GM12864 (cell line): ENCODE results near the gene DOP1B.
"Not testable (repeated sequence)": the region's sequence is repeated elsewhere in the genome, so short reads cannot be mapped to it uniquely, and the experiment has no call there.

Experiments used
- DNase-seq: peaks from one replicate; pipeline ENCODE4 v3.0.0-alpha.2; 2011; ENCODE audit warnings: low read depth
- H3K4me3 ChIP-seq: 2 replicates; pipeline ENCODE4 v1.5.1; 2011; ENCODE audit warnings: mild to moderate bottlenecking, low read depth, low read length, control low read depth
- TF ChIP-seq, protein P1 (sequence below): IDR thresholded peaks from 2 replicates; pipeline ENCODE4 v1.5.1; 2011; ENCODE audit warnings: low read depth, mild to moderate bottlenecking, moderate library complexity, low read length, control low read depth, inconsistent platforms; ENCODE audit errors: missing control alignments

DOP1B gene

DNA sequence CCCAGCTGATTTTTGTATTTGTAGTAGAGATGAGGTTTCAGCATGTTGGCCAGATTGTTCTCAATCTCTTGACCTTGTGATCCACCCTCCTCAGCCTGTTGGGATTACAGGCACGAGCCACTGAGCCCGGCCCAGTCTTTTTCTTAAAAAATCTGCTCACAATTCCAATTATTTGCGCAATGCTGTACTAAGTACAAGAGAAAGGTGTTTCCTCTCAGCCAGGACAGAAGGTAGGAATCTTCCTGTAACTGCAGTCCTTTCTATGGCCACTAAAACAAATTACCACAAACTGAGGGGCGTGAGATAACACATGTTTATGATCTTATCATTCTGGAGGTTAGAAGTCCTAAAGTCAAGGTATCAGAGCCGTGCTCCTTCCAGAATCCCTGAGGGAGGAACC is 28.6 kb upstream of the DOP1B start:
- TF ChIP-seq, protein P1, sequence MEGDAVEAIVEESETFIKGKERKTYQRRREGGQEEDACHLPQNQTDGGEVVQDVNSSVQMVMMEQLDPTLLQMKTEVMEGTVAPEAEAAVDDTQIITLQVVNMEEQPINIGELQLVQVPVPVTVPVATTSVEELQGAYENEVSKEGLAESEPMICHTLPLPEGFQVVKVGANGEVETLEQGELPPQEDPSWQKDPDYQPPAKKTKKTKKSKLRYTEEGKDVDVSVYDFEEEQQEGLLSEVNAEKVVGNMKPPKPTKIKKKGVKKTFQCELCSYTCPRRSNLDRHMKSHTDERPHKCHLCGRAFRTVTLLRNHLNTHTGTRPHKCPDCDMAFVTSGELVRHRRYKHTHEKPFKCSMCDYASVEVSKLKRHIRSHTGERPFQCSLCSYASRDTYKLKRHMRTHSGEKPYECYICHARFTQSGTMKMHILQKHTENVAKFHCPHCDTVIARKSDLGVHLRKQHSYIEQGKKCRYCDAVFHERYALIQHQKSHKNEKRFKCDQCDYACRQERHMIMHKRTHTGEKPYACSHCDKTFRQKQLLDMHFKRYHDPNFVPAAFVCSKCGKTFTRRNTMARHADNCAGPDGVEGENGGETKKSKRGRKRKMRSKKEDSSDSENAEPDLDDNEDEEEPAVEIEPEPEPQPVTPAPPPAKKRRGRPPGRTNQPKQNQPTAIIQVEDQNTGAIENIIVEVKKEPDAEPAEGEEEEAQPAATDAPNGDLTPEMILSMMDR, result no peak
- no peak for DNase-seq
- no peak overlapping the region for H3K4me3 ChIP-seq

DNA sequence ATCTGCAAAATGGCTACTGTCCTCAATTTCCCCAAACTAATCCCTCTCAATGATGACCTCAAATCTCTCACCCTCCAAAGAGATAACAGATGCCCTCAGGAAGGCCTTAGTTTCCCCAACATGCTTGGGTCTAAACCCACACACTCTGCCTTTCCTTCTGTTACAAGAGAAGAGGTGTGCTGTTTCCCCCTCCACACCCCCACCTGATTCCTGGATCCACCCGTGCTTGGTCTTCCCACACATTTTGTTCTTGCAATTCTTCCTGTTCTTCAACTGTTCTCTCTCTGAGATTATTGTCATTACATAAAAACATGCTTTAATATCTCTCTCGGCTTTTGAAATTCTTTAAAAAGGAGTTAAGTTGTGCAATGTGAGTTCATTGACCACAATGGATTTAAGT is 27.4 kb upstream of the DOP1B start:
- TF ChIP-seq, protein P1, result no peak
- H3K4me3 ChIP-seq, result no peak overlapping the region
- no peak for DNase-seq

DNA sequence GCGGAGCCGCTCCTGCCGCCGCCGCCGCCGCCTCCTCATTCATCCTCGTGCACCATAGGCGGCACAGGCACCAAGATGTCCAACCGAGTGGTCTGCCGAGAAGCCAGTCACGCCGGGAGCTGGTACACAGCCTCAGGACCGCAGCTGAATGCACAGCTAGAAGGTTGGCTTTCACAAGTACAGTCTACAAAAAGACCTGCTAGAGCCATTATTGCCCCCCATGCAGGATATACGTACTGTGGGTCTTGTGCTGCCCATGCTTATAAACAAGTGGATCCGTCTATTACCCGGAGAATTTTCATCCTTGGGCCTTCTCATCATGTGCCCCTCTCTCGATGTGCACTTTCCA is 26.2 kb upstream of the DOP1B start:
- H3K4me3 ChIP-seq, DNase-seq: not testable (repeated sequence)

DNA sequence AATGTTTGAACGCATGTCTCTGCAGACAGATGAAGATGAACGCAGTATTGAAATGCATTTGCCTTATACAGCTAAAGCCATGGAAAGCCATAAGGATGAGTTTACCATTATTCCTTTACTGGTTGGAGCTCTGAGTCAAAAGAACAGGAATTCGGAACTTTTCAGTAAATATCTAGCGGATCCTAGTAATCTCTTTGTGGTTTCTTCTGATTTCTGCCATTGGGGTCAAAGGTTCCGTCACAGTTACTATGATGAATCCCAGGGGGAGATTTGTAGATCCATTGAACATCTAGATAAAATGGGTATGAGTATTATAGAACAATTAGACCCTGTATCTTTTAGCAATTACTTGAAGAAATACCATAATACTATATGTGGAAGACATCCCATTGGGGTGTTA is 25.8 kb upstream of the DOP1B start:
- not testable (repeated sequence) for H3K4me3 ChIP-seq, DNase-seq

DNA sequence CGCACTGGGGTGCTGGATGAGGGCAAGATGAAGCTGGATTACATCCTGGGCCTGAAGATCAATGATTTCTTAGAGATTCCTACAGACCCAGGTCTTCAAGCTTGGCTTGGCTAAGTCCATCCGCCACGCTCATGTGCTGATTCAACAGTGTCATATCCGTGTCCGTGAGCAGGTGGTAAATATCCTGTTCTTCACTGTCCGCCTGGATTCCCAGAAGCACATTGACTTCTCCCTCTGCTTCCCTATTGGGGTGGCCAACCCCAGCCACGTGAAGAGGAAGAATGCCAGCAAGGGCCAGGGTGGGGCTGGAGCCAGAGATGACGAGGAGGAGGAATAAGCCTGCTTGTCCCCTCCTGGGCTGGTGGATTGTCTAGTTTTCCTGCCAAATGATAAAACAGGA is 23.9 kb upstream of the DOP1B start:
- TF ChIP-seq, protein P1, result no peak
- H3K4me3 ChIP-seq, result no peak overlapping the region
- DNase-seq, result no peak

- H3K4me3 ChIP-seq, result peak within 1 kb of the TSS; percentile 62
- no peak for DNase-seq
- TF ChIP-seq, protein P1, result no peak
Measured at GRCh38 chr21:36134803-36135390, 21.7 kb upstream of the DOP1B start, which contains the start of gene CBR3. CBR3 (plus strand) TSS chr21:36135079; CDS start chr21:36135193, 114 bp downstream.

GRCh38 chr21:36135391-36136102 is 21.1 kb upstream of the DOP1B start:
- peak overlapping the region; percentile 62 for H3K4me3 ChIP-seq
- TF ChIP-seq, protein P1, result no peak
- DNase-seq, result no peak

DNA sequence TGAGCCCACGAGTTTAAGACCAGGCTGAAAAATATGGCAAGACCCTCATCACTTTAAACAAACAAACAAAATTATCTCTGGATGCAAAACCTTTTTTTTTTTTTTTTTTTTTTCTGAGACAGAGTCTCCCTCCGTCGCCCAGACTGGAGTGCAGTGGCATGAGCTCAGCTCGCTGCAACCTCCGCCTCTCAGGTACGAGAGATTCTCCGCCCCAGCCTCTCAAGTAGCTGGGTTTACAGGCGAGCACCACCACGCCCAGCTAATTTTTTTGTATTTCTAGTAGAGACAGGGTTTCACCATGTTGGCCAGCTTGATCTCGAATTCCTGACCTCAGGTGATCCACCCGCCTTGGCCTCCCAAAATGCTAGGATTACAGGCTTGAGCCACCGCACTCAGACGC is 16.8 kb upstream of the DOP1B start:
- not testable (repeated sequence) for DNase-seq

More for the DNA sequence above, 16.8 kb upstream of the DOP1B start:
- not testable (repeated sequence) for H3K4me3 ChIP-seq
